Measurements from ENCODE around the gene STOML3. TPM values are rescaled to one million over a fixed set of nuclear protein-coding genes. Genes with fewer than 3 reads are reported as not detected.

Gene STOML3
- total and polyA plus RNA-seq, 4 donors: not detected

DNA sequence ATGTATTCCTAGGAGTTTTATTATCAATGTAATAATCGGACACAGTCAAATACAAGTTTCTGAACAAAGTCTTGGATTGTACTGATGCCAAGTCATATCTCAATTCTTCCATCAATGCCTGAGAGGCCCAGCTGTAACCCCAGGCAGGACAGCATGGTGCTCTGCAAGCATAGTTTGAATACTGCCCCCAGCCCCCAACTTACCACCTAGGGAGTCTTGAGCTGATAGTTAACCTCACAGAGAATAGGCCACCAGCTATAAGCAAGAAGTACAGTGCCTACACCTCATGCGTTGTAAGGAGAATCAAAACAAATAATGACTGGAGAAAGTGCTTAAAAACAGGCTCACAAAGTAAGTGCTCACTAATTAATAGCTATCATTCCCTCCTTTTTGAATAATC lies 44.6 kb upstream of the STOML3 start:
- DNase-seq (no peak), ATAC-seq (ENCODE audit: low FRiP score) (no peak)
- Histone ChIP-seq H3K27ac (ENCODE audit: low read depth in 1 of 2, low read length in 2 of 2) (no peak overlapping the region), H3K27me3 (ENCODE audit: control insufficient read depth in 1 of 2, insufficient read depth in 2 of 2, low read length in 1 of 2) (no peaks in the 10 kb centered on the region), H3K36me3 (ENCODE audit: control insufficient read depth in 1 of 2, insufficient read depth in 2 of 2, low read length in 1 of 2) (no peaks in the 10 kb centered on the region), H3K4me3 (ENCODE audit: low read length in 2 of 2) (no peak overlapping the region), H3K4me1 (ENCODE audit: control insufficient read depth in 1 of 2, insufficient read depth in 2 of 2, low read length in 2 of 2) (no peaks in the 10 kb centered on the region), H3K9me3 (ENCODE audit: control insufficient read depth, low read length) (no peaks in the 10 kb centered on the region)
- intact Hi-C loops (cut with DNase I): loop anchor here in 1 of 2 donors (10.0 kb wide), 1 partner anchor 620 kb away; the partner anchor contains the start of gene COG6
- WGBS, 2 donors: 38 to 42% methylated on average over 2 of the region's 2 CpGs

DNA sequence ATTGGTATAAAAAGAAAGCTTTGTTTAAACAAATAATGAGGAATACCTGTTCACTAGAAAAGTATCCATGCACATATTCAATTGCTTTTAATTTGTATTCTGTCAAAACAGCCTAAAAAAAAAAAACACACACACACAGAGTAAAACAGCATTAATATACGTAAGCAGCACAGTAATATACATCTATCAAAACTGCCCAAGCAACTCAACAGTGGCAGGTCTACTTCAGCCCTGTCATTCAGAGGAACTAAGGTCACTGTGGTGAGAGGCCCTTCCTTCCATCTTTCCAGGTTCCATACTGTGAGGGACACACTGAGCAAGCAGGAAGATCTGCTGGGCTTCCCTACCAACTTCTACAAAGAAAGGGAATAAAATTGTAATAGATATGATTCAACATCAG lies 43.5 kb upstream of the STOML3 start:
- no peak for ATAC-seq (ENCODE audit: low FRiP score)
- Histone ChIP-seq H3K9me3 (ENCODE audit: control insufficient read depth, low read length) (no peaks in the 10 kb centered on the region), H3K36me3 (ENCODE audit: control insufficient read depth in 1 of 2, insufficient read depth in 2 of 2, low read length in 1 of 2) (no peaks in the 10 kb centered on the region), H3K4me3 (ENCODE audit: low read length in 2 of 2) (no peak overlapping the region), H3K27ac (ENCODE audit: low read depth in 1 of 2, low read length in 2 of 2) (no peak overlapping the region), H3K27me3 (ENCODE audit: control insufficient read depth in 1 of 2, insufficient read depth in 2 of 2, low read length in 1 of 2) (no peaks in the 10 kb centered on the region), H3K4me1 (ENCODE audit: control insufficient read depth in 1 of 2, insufficient read depth in 2 of 2, low read length in 2 of 2) (no peaks in the 10 kb centered on the region)
- DNase-seq: no peak
- WGBS, 2 donors: 78 to 82% methylated on average over 1 of the region's 1 CpG
- intact Hi-C loops (cut with DNase I): loop anchor here in 1 of 2 donors (10.0 kb wide), 1 partner anchor 621 kb away; the partner anchor contains the start of gene COG6

DNA sequence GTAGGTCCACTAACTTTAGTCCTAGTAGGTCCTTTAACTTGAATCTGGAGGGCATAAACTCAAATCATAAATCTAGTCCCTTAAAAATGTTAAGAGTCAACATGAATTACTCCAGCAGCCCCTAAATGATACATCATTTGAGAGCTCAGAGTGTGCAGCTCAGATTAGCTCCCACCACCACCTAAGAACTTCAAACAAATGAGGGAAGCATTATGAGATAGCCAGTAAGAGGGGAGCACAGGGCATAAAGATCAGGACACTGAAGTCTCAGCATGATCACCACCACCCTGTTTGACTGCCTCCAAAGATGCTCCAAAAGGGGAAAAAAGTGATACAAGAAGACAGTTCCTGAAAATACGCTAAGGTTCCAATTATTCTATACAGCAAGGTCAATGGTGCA lies 41.5 kb upstream of the STOML3 start:
- Histone ChIP-seq H3K27ac (ENCODE audit: low read depth in 1 of 2, low read length in 2 of 2) (no peak overlapping the region), H3K36me3 (ENCODE audit: control insufficient read depth in 1 of 2, insufficient read depth in 2 of 2, low read length in 1 of 2) (no peaks in the 10 kb centered on the region), H3K4me1 (ENCODE audit: control insufficient read depth in 1 of 2, insufficient read depth in 2 of 2, low read length in 2 of 2) (no peaks in the 10 kb centered on the region), H3K27me3 (ENCODE audit: control insufficient read depth in 1 of 2, insufficient read depth in 2 of 2, low read length in 1 of 2) (no peaks in the 10 kb centered on the region), H3K9me3 (ENCODE audit: control insufficient read depth, low read length) (no peaks in the 10 kb centered on the region), H3K4me3 (ENCODE audit: low read length in 2 of 2) (no peak overlapping the region)
- intact Hi-C loops (cut with DNase I): loop anchor here in 1 of 2 donors (10.0 kb wide), 1 partner anchor 623 kb away; the partner anchor contains the start of gene COG6
- ATAC-seq (ENCODE audit: low FRiP score): no peak
- DNase-seq: no peak
- 91 to 97% methylated on average over 1 of the region's 1 CpG for WGBS, 2 donors

DNA sequence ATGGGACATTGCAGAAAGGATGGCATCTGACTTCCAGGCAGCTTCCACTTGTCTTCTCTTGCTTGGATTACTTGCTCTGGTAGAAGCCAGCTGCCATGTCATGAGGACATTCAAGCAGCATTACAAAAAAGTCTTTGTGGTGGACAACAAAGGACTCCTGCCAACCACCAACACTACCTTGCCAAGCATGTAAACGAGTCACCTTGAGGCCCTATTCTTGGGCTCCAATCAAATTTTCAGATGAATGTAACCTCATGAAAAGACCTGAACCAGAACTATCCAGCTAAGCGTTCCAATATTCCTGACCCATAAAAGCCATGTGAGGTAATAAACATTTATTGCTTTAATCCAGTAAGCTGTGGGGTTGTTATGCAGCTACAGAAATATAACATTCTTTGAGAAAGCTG lies 34.8 kb upstream of the STOML3 start:
- no peaks in the 10 kb centered on the region for H3K9me3 ChIP-seq (ENCODE audit: control insufficient read depth, low read length)
- no peak overlapping the region for H3K4me3 ChIP-seq (ENCODE audit: low read length in 2 of 2)
- DNase-seq: no peak
- no peak overlapping the region for H3K27ac ChIP-seq (ENCODE audit: low read depth in 1 of 2, low read length in 2 of 2)
- H3K27me3 ChIP-seq (ENCODE audit: control insufficient read depth in 1 of 2, insufficient read depth in 2 of 2, low read length in 1 of 2): no peaks in the 10 kb centered on the region
- intact Hi-C loops (cut with DNase I): no loop called here
- H3K4me1 ChIP-seq (ENCODE audit: control insufficient read depth in 1 of 2, insufficient read depth in 2 of 2, low read length in 2 of 2): no peaks in the 10 kb centered on the region
- peaks cover 5 to 11% of the 10 kb centered on the region in 2 donors for H3K36me3 ChIP-seq (ENCODE audit: control insufficient read depth in 1 of 2, insufficient read depth in 2 of 2, low read length in 1 of 2)
- no peak for ATAC-seq (ENCODE audit: low FRiP score)
- WGBS, 2 donors: 69 to 87% methylated on average over 2 of the region's 2 CpGs

DNA sequence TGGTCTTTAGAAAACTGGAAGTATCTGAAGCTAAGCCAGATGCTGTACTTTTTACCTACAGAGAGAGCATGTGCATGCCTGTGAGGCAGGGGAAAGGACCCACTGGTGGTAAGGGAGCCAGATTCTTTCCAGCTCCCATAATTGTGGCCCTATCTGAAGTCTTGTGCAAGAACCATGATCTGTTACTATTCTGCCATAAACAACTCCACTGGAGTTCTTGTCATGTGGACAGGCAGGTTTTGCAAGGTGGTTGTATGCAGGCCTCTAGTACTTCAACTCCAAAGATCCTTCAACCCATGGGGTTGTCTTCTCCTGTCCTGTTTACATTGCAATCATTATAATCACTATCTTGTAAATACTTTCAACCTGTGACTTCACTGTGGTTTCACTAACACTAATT lies 33.1 kb upstream of the STOML3 start:
- no peaks in the 10 kb centered on the region for H3K4me1 ChIP-seq (ENCODE audit: control insufficient read depth in 1 of 2, insufficient read depth in 2 of 2, low read length in 2 of 2)
- H3K36me3 ChIP-seq (ENCODE audit: control insufficient read depth in 1 of 2, insufficient read depth in 2 of 2, low read length in 1 of 2): peaks cover 5 to 11% of the 10 kb centered on the region in 2 donors
- no peak overlapping the region for H3K4me3 ChIP-seq (ENCODE audit: low read length in 2 of 2)
- DNase-seq (no peak), ATAC-seq (ENCODE audit: low FRiP score) (no peak)
- H3K27ac ChIP-seq (ENCODE audit: low read depth in 1 of 2, low read length in 2 of 2): no peak overlapping the region
- intact Hi-C loops (cut with DNase I): no loop called here
- no peaks in the 10 kb centered on the region for H3K9me3 ChIP-seq (ENCODE audit: control insufficient read depth, low read length)
- H3K27me3 ChIP-seq (ENCODE audit: control insufficient read depth in 1 of 2, insufficient read depth in 2 of 2, low read length in 1 of 2): no peaks in the 10 kb centered on the region

DNA sequence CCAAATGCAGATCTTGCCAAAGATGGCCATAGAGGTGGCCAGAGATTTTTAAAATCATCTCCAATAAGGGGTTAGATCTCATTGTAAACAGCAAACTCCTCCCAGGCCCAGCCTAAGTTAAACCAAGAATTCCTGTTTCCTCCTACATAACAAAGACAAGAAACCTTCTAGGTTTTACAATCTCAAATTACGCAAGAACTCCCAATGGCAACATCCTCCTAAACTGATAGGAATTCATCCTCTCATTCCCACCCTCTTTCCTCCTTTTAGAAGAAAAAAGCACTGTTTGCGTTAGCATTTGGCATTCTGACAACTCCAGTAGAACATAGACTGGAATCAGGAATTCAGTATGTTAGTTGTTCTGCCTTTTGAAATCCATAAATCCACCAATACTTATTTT lies 32.7 kb upstream of the STOML3 start:
- no peak for ATAC-seq (ENCODE audit: low FRiP score)
- Histone ChIP-seq H3K27me3 (ENCODE audit: control insufficient read depth in 1 of 2, insufficient read depth in 2 of 2, low read length in 1 of 2) (no peaks in the 10 kb centered on the region), H3K9me3 (ENCODE audit: control insufficient read depth, low read length) (no peaks in the 10 kb centered on the region), H3K4me3 (ENCODE audit: low read length in 2 of 2) (no peak overlapping the region), H3K4me1 (ENCODE audit: control insufficient read depth in 1 of 2, insufficient read depth in 2 of 2, low read length in 2 of 2) (no peaks in the 10 kb centered on the region), H3K36me3 (ENCODE audit: control insufficient read depth in 1 of 2, insufficient read depth in 2 of 2, low read length in 1 of 2) (peaks cover 5 to 11% of the 10 kb centered on the region in 2 donors), H3K27ac (ENCODE audit: low read depth in 1 of 2, low read length in 2 of 2) (no peak overlapping the region)
- intact Hi-C loops (cut with DNase I): no loop called here
- DNase-seq: no peak
- 84 to 93% methylated on average over 2 of the region's 2 CpGs for WGBS, 2 donors

DNA sequence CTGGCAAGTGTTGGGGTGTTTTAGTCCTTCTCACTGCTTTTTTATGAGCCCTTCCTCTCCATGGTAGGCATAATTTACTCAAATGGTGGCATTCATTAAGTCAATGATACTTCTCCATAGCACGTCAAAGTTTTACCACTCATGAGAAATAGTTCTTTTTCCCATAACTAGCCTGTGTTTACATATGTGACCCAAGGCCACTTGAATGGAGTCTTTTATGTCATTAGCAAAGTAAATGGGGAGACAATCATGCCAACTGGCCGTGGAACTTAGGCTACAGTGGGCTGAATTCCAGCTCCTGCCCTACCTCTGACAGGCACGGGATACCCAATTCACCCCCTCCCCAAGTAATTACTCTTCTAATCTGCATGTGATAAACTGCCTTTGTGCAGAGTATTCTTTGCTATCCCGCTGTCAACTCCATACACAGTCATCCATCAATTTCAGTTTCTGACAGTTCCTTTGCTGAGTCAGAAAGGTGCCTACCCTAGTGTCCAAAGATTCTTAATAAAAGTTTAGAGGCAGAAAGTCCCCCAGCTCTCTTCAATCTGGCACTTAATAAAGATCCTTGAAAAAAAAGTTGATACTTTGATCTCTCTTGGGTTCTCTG lies 30.3 kb upstream of the STOML3 start:
- no peaks in the 10 kb centered on the region for H3K4me1 ChIP-seq (ENCODE audit: control insufficient read depth in 1 of 2, insufficient read depth in 2 of 2, low read length in 2 of 2)
- intact Hi-C loops (cut with DNase I): no loop called here
- no peak overlapping the region for H3K4me3 ChIP-seq (ENCODE audit: low read length in 2 of 2)
- peaks cover 11 to 12% of the 10 kb centered on the region in 2 donors for H3K36me3 ChIP-seq (ENCODE audit: control insufficient read depth in 1 of 2, insufficient read depth in 2 of 2, low read length in 1 of 2)
- DNase-seq (no peak), ATAC-seq (ENCODE audit: low FRiP score) (no peak)
- H3K27me3 ChIP-seq (ENCODE audit: control insufficient read depth in 1 of 2, insufficient read depth in 2 of 2, low read length in 1 of 2): no peaks in the 10 kb centered on the region
- H3K9me3 ChIP-seq (ENCODE audit: control insufficient read depth, low read length): no peaks in the 10 kb centered on the region
- 77 to 81% methylated on average over 4 of the region's 4 CpGs for whole genome bisulfite sequencing, 2 donors
- no peak overlapping the region for H3K27ac ChIP-seq (ENCODE audit: low read depth in 1 of 2, low read length in 2 of 2)

DNA sequence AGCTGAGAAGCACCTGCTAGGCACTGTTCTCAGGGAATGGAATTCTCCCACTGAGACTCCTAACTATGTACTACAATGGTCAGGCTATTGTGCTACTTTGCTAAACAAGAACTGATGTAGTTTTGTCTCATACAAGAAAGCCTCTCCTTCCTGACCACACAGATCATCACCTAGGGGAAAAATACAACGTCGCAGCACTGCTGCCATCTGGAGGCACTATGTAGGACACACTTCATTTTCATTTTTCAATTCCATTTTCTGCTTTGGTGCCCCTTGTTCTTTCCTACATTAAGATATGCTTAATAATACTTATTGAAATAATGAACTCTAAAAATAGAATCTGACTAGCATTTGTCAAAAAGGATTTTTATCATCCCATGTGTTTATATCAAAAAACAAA lies 26.2 kb upstream of the STOML3 start:
- no peak overlapping the region for H3K27ac ChIP-seq (ENCODE audit: low read depth in 1 of 2, low read length in 2 of 2)
- H3K27me3 ChIP-seq (ENCODE audit: control insufficient read depth in 1 of 2, insufficient read depth in 2 of 2, low read length in 1 of 2): no peaks in the 10 kb centered on the region
- no peaks in the 10 kb centered on the region for H3K9me3 ChIP-seq (ENCODE audit: control insufficient read depth, low read length)
- H3K4me1 ChIP-seq (ENCODE audit: control insufficient read depth in 1 of 2, insufficient read depth in 2 of 2, low read length in 2 of 2): no peaks in the 10 kb centered on the region
- 26 to 31% methylated on average over 2 of the region's 2 CpGs for WGBS, 2 donors
- ATAC-seq (ENCODE audit: low FRiP score) (no peak), DNase-seq (no peak)
- intact Hi-C loops (cut with DNase I): no loop called here
- H3K4me3 ChIP-seq (ENCODE audit: low read length in 2 of 2): no peak overlapping the region
- peaks cover 3 to 22% of the 10 kb centered on the region in 2 donors for H3K36me3 ChIP-seq (ENCODE audit: control insufficient read depth in 1 of 2, insufficient read depth in 2 of 2, low read length in 1 of 2)

DNA sequence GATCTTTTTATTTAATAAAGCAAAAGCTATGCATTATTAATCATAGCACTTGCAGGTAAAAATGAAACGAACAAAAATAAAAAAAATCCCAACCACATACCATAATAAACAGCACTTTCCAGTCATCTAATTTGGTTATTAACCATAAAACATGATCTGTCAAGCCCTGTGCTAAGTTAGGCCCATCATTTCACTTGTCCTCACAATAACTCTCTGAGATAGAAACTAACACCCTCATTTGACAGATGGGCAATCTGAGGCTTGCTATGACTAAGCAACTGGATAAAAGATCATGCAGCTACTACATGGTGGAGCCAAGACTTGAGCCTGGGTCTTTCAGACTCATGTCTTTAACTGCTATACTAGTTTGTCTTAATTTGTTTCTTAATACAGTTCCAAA lies 25.5 kb upstream of the STOML3 start:
- H3K4me1 ChIP-seq (ENCODE audit: control insufficient read depth in 1 of 2, insufficient read depth in 2 of 2, low read length in 2 of 2): no peaks in the 10 kb centered on the region
- DNase-seq (no peak), ATAC-seq (ENCODE audit: low FRiP score) (no peak)
- intact Hi-C loops (cut with DNase I): no loop called here
- 88 to 89% methylated on average over 1 of the region's 1 CpG for WGBS, 2 donors
- H3K27ac ChIP-seq (ENCODE audit: low read depth in 1 of 2, low read length in 2 of 2): no peak overlapping the region
- no peaks in the 10 kb centered on the region for H3K9me3 ChIP-seq (ENCODE audit: control insufficient read depth, low read length)
- peaks cover 5 to 25% of the 10 kb centered on the region in 2 donors for H3K36me3 ChIP-seq (ENCODE audit: control insufficient read depth in 1 of 2, insufficient read depth in 2 of 2, low read length in 1 of 2)
- no peaks in the 10 kb centered on the region for H3K27me3 ChIP-seq (ENCODE audit: control insufficient read depth in 1 of 2, insufficient read depth in 2 of 2, low read length in 1 of 2)
- no peak overlapping the region for H3K4me3 ChIP-seq (ENCODE audit: low read length in 2 of 2)
